Neural crest cell (in vitro differentiated cells): ENCODE data around the gene NT5M. TPM values are rescaled to one million over a fixed set of nuclear protein-coding genes. Genes with fewer than 3 reads are reported as not detected.
"Not testable (repeated sequence)": the region's sequence is repeated elsewhere in the genome, so short reads cannot be mapped to it uniquely, and the experiment has no call there.

Source experiments
- DNase-seq: peaks from one replicate; pipeline ENCODE4 v3.0.0; 2021; ENCODE audit warnings: low read depth, mixed read lengths, low spot score
- H3K27ac Mint-ChIP-seq: one replicate; pipeline ENCODE4 v1.8.0; 2021; ENCODE audit warnings: mild to moderate bottlenecking, mixed read lengths; ENCODE audit not compliant: unreplicated experiment
- H3K27me3 Mint-ChIP-seq: 2 replicates; pipeline ENCODE4 v1.8.0; 2021; ENCODE audit warnings: low read depth, mild to moderate bottlenecking, mixed read lengths
- H3K36me3 Mint-ChIP-seq: 2 replicates; pipeline ENCODE4 v1.8.0; 2021; ENCODE audit warnings: low read depth, mild to moderate bottlenecking, mixed read lengths
- H3K4me1 Mint-ChIP-seq: 2 replicates; pipeline ENCODE4 v1.8.0; 2021; ENCODE audit warnings: mixed read lengths
- H3K4me3 Mint-ChIP-seq: one replicate; pipeline ENCODE4 v1.8.0; 2021; ENCODE audit warnings: mild to moderate bottlenecking, mixed read lengths
- H3K9me3 Mint-ChIP-seq: 2 replicates; pipeline ENCODE4 v1.8.0; 2021; ENCODE audit warnings: mixed read lengths
- long read RNA-seq: library from polyadenylated mRNA; unstranded; transcript quantifications from one replicate; pipeline ENCODE4 v2.0.0, GENCODE V29; 2020
- total RNA-seq: library from RNA; stranded (reverse); gene quantifications from 2 replicates; pipeline ENCODE4 v1.2.1, GENCODE V29; 2021
- TF ChIP-seq, protein P1 (sequence below): fragments of 200-600 bp; sonication (generic); conservative IDR thresholded peaks from 2 replicates; pipeline ENCODE4 v1.5.0; 2021; ENCODE audit warnings: antibody characterized with exemption, mild to moderate bottlenecking

The NT5M gene
- total RNA-seq, result 8.4 and 10.3 TPM in 2 replicates
- long read RNA-seq, result 0 reads

DNA sequence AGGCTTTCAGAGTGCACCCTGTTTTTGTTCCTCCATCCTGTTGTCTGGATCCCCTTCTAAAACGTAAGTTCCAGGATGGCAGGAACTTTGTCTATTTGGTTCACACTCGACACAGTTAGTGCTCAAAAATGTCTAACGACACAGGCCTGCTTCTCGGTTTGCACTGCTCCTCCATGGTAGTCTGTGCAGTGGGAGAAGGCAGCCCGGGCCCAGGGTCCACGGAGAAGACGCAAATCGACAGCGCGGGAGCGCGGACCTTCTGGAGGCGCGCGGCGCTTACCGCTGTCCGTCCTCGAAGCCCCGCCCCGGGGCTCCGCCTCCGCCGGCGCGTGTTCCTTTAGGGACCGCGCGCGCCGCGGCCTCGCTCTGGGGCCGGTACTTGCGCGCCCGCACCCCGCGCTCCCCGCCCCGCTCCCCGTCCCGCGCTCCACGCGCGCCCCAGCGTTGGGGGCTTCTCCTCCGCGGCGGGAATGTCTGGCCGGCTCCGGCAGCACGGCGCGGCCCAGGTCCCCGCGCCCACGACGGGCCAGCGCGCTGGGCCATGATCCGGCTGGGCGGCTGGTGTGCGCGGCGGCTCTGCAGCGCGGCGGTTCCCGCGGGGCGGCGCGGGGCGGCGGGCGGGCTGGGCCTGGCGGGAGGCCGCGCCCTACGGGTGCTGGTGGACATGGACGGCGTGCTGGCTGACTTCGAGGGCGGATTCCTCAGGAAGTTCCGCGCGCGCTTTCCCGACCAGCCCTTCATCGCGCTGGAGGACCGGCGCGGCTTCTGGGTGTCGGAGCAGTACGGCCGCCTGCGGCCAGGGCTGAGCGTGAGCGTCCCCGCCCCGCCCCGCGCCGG, at the start of gene NT5M:
NT5M (plus strand) TSS at position 364 of the 837 bp plus-strand sequence; CDS start at position 542, 178 bp downstream.
- H3K36me3 Mint-ChIP-seq, result no peaks in the 10 kb centered on the region
- peak within 1 kb of the TSS; percentile 88 for H3K4me3 Mint-ChIP-seq
- peaks cover 28% of the 10 kb centered on the region for H3K4me1 Mint-ChIP-seq
- TF ChIP-seq, protein P1, sequence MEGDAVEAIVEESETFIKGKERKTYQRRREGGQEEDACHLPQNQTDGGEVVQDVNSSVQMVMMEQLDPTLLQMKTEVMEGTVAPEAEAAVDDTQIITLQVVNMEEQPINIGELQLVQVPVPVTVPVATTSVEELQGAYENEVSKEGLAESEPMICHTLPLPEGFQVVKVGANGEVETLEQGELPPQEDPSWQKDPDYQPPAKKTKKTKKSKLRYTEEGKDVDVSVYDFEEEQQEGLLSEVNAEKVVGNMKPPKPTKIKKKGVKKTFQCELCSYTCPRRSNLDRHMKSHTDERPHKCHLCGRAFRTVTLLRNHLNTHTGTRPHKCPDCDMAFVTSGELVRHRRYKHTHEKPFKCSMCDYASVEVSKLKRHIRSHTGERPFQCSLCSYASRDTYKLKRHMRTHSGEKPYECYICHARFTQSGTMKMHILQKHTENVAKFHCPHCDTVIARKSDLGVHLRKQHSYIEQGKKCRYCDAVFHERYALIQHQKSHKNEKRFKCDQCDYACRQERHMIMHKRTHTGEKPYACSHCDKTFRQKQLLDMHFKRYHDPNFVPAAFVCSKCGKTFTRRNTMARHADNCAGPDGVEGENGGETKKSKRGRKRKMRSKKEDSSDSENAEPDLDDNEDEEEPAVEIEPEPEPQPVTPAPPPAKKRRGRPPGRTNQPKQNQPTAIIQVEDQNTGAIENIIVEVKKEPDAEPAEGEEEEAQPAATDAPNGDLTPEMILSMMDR, result no peak
- peak; percentile 66 for DNase-seq
- H3K27me3 Mint-ChIP-seq, result peaks cover 11% of the 10 kb centered on the region
- peak within 1 kb of the TSS; percentile 93 for H3K27ac Mint-ChIP-seq
- no peaks in the 10 kb centered on the region for H3K9me3 Mint-ChIP-seq

DNA sequence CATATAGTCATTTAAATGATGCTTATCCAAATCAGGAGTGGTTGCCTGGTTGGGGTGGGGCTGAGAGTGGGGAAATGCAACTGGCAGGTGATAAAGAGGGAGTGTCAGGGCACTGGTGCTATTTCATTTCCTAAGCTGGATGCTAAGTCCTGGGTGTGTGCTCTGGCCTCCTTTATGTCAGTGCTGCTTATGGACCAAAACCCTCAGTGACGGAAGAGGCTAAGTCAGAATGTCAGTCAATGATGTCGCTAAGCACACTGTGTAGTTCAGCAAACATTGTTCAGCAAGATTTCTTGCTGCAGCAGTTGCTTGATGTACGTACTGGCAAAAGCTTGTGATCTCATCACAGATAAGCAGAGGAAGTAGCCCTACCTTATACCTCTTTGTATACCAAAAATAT, 49.8 kb upstream of the NT5M start:
- TF ChIP-seq, protein P1, result no peak
- Mint-ChIP-seq H3K4me3 (no peak overlapping the region), H3K9me3 (no peaks in the 10 kb centered on the region), H3K27ac (no peak overlapping the region), H3K4me1 (no peaks in the 10 kb centered on the region), H3K27me3 (no peaks in the 10 kb centered on the region), H3K36me3 (peaks cover 13% of the 10 kb centered on the region)
- DNase-seq, result no peak

DNA sequence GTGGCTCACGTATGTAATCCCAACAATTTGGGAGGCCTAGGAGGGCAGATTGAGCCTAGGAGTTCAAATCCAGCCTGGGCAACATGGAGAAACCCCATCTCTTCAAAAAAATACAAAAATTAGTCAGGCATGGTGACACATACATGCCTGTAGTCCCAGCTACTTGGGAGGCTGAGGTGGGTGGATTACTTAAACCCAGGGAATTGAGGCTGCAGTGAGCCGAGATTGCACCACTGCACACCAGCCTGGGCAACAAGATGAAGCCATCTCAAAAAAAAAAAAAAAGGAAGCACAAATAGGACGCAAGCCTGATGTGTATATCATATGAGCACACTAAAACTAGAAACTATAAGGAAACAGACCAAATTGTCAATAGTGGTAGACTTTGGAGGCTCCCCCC, 49.1 kb upstream of the NT5M start:
- Mint-ChIP-seq H3K9me3 (no peaks in the 10 kb centered on the region), H3K4me1 (no peaks in the 10 kb centered on the region), H3K36me3 (peaks cover 18% of the 10 kb centered on the region), H3K27ac (no peak overlapping the region), H3K4me3 (no peak overlapping the region), H3K27me3 (no peaks in the 10 kb centered on the region)
- no peak for DNase-seq
- TF ChIP-seq, protein P1, result no peak

DNA sequence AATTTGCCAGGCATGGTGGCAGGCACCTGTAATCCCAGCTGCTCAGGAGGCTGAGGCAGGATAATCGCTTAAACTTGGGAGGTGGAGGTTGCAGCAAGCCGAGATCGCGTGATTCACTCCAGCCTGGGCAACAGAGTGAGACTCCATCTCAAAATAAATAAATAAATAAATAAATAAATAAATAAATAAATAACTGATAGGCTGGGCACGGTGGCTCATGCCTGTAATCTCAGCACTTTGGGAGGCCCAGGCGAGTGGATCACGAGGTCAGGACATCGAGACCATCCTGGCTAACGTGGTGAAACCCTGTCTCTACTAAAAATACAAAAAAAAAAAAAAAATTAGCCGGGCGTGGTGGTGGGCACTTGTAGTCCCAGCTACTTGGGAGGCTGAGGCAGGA, 47.5 kb upstream of the NT5M start:
- not testable (repeated sequence) for H3K27me3 Mint-ChIP-seq, H3K27ac Mint-ChIP-seq, H3K4me3 Mint-ChIP-seq, DNase-seq, H3K4me1 Mint-ChIP-seq, H3K9me3 Mint-ChIP-seq
- H3K36me3 Mint-ChIP-seq, result peaks cover 19% of the 10 kb centered on the region

DNA sequence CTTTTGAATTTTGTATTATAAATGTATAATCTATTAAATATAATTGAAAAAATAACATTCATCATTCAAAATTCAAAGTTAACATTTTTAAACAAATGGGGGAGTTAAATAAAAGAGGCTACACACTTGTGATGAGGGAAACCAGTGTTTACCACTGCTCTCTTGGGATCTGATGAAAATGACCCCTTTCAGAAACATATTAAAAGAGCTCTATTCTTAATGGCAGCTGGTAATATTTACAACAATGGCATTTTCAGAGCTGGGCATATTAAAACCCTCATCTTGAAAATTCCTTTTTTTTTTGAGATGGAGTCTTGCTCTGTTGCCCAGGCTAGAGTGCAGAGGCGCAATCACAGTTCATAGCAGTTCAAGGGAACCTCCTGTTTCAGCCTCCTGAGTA, 46.9 kb upstream of the NT5M start:
- TF ChIP-seq, protein P1, result no peak
- Mint-ChIP-seq H3K4me1 (no peaks in the 10 kb centered on the region), H3K36me3 (peaks cover 21% of the 10 kb centered on the region), H3K27ac (no peak overlapping the region), H3K27me3 (no peaks in the 10 kb centered on the region), H3K4me3 (no peak overlapping the region), H3K9me3 (no peaks in the 10 kb centered on the region)
- no peak for DNase-seq

DNA sequence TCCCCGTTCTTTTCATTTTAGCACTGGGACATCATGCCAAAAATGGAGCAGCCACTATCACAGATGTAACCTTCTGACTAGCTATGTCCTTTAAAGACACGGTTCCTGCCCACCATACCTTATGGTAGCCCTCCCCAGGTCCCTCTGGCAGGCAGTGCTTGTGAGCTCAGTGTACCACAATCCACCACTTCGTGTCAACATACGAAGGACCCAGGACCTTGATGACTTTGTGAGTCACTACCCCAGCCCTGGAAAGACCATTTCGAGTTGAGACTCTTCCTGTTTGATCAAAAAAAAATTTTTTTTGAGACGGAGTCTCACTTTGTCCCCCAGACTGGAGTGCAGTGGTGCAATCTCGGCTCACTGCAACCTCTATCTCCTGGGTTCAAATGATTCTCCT, 45.2 kb upstream of the NT5M start:
- no peak for DNase-seq
- Mint-ChIP-seq H3K4me1 (no peaks in the 10 kb centered on the region), H3K36me3 (peaks cover 21% of the 10 kb centered on the region), H3K4me3 (no peak overlapping the region), H3K27ac (no peak overlapping the region), H3K9me3 (no peaks in the 10 kb centered on the region), H3K27me3 (no peaks in the 10 kb centered on the region)
- TF ChIP-seq, protein P1, result no peak
